ENCODE data around the gene TRMT2A. TPM values are rescaled to one million over a fixed set of nuclear protein-coding genes. Genes with fewer than 3 reads are reported as not detected.

Gene TRMT2A
- total and polyA plus RNA-seq, 10 of the 15 experiments (the other 5 are each of a cell fraction or from before 2014, with no cell fraction given): 0.29 to 97.0 (median 57.9) TPM

DNA sequence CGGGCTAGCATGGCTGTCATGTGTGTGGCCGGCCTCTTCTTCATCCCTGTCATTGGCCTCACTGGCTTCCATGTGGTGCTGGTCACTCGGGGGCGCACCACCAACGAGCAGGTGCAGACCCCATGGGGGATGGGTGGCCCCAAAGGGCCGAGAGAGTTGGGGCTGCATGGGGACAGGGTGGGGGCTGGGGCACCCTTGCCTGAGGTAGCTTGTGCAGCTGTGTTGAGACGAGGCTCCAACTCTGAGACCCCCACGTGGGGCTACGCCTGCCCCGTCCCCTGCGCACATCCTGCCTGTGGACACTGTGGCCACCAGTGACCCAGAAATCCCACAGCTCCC, 23.1 kb upstream of the TRMT2A start:
- 80% methylated on average over 11 of the region's 11 CpGs for WGBS (ENCODE audit: insufficient coverage, insufficient replicate concordance, low lambda C conversion rate, missing lambda C conversion rate)
- FAIRE-seq: no peak
- H3K4me2 ChIP-seq (ENCODE audit: control insufficient read depth, insufficient read depth): no peak overlapping the region
- ChIA-PET CTCF (no interaction called here), POLR2A (no interaction called here), SMC1A (ENCODE audit: uncharacterized antibody, unreplicated experiment) (no interaction called here), RAD21 (ENCODE audit: unreplicated experiment) (no interaction called here)
- no peaks in the 10 kb centered on the region for H3K79me2 ChIP-seq (ENCODE audit: control insufficient read depth, insufficient read depth, low read length)
- no peak overlapping the region for H2AFZ ChIP-seq (ENCODE audit: control insufficient read depth, low read depth, low read length)
- no peak for TF ChIP-seq NR2C2 (IDR thresholded peaks at IDR 0.05; ENCODE audit: borderline replicate concordance, control insufficient read depth, insufficient read length, low read depth)
- TF ChIP-seq SP1 (IDR thresholded peaks at IDR 0.05; ENCODE audit: low read depth, low read length): no peak
- TF ChIP-seq BHLHE40 (IDR thresholded peaks at IDR 0.05; ENCODE audit: borderline replicate concordance in 1 of 2, low read depth in 2 of 2, low read length in 1 of 2): no peak
- no peak for TF ChIP-seq SREBF2 (IDR thresholded peaks at IDR 0.05; ENCODE audit: low read length)
- no peak for TF ChIP-seq PRDM15 (CRISPR knock-in tag; IDR thresholded peaks at IDR 0.05)
- TF ChIP-seq IRF5 (IDR thresholded peaks at IDR 0.05; ENCODE audit: borderline replicate concordance): no peak
- TF ChIP-seq SMARCA5 (IDR thresholded peaks at IDR 0.05): no peak
- TF ChIP-seq ZSCAN29 (IDR thresholded peaks at IDR 0.05): no peak
- no peak for TF ChIP-seq POU2F2 (IDR thresholded peaks at IDR 0.05; ENCODE audit: borderline replicate concordance, low read depth, low read length)
- no peak for TF ChIP-seq ZNF384 (IDR thresholded peaks at IDR 0.05; ENCODE audit: borderline replicate concordance, low read depth, low read length)
- TF ChIP-seq MYC (IDR thresholded peaks at IDR 0.05; ENCODE audit: insufficient read depth, insufficient read length, insufficient replicate concordance, low read length, severe bottlenecking): no peak
- no peak for TF ChIP-seq CHD4 (IDR thresholded peaks at IDR 0.05)
- no peak for TF ChIP-seq SREBF1 (IDR thresholded peaks at IDR 0.05; ENCODE audit: low read length)
- H3K4me1 ChIP-seq (ENCODE audit: control insufficient read depth, insufficient read depth, low read length): no peaks in the 10 kb centered on the region; the same call in 1 of the 2 replicates
- intact Hi-C loops (cut with micrococcal nuclease; ENCODE audit: unreplicated experiment) (no loop called here), in situ Hi-C loops (cut with MboI) (no loop called here)
- H3K4me3 ChIP-seq: no peak overlapping the region
- DNase-seq (ENCODE audit: low read depth, low spot score): no peak
- no peaks in the 10 kb centered on the region for H4K20me1 ChIP-seq (ENCODE audit: control insufficient read depth, insufficient read depth)
- no peak for ATAC-seq
- no peaks in the 10 kb centered on the region for H3K27me3 ChIP-seq (replicated peaks in 1 of 2; ENCODE audit: control insufficient read depth in 2 of 2, insufficient read depth in 2 of 2, low read length in 1 of 2)
- no peak overlapping the region for H3K9ac ChIP-seq (ENCODE audit: control insufficient read depth, insufficient read depth, low read length)
- BruUV-seq (replicated peaks): no TSS peak
- H3K9me3 ChIP-seq (replicated peaks; ENCODE audit: control insufficient read depth, insufficient read depth, low read length): no peaks in the 10 kb centered on the region
- no peak overlapping the region for H3K27ac ChIP-seq (ENCODE audit: control insufficient read depth, insufficient read depth)
- no peaks in the 10 kb centered on the region; a peak in 1 of 4 replicates for H3K36me3 ChIP-seq (ENCODE audit: control insufficient read depth in 2 of 2, insufficient read depth in 2 of 2, low read length in 1 of 2)

Measured in GM12878 (cell line).